COR-L47 (cell line): ENCODE measurements around the gene CD2AP.
"Not testable (repeated sequence)": the region's sequence is repeated elsewhere in the genome, so short reads cannot be mapped to it uniquely, and the experiment has no call there.

Experiments used
- DNase-seq: peaks from one replicate; lab custom pipeline; 2025; lab: John Stamatoyannopoulos, UW

CD2AP gene

GRCh38 chr6:47634210-47635047 lies 156.8 kb downstream of the CD2AP start:
- DNase-seq = no peak

GRCh38 chr6:47646689-47647088 lies 169.1 kb downstream of the CD2AP start:
- DNase-seq = no peak

DNA sequence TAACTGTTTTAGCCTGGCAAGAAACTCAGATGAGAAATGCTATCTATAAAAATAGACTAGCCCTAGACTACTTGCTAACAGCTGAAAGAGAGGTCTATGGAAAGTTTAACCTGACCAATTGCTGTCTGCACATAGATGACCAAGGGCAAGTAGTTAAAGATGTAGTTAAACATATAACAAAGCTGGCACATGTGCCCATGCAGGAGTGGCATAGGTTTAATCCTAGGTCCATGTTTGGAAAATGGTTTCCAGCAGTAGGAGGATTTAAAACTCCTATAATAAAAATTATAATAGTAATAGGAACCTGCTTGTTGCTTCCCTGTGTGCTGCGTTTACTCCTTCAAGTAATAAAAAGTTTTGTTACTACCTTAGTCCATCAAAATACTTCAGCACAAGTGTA lies 169.6 kb downstream of the CD2AP start:
- DNase-seq = no peak

DNA sequence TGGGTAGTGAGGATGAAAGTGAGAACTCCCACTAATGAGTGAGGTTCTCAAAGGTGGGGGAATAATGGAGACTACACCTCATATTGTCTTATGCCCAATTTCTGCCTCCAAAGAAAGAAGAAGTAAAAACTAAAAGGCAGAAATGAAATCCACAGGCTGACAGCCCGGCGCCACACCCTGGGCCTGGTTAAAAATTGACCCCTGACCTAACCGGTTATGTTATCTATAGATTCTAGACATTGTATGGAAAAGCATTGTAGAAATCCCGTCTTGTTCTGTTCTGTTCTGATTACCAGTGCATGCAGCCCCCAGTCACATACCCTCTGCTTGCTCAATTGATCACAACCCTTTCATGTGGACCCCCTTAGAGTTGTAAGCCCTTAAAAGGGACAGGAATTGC lies 170.0 kb downstream of the CD2AP start:
- not testable (repeated sequence) for DNase-seq

- no peak for DNase-seq
Observed at GRCh38 chr6:47648031-47648430, 170.4 kb downstream of the CD2AP start.

- DNase-seq = no peak
Observed at GRCh38 chr6:47650553-47651432, 173.2 kb downstream of the CD2AP start.

- no peak for DNase-seq
Observed at GRCh38 chr6:47651505-47651944, 173.9 kb downstream of the CD2AP start.

GRCh38 chr6:47653706-47654105 lies 176.1 kb downstream of the CD2AP start:
- DNase-seq = no peak

- no peak for DNase-seq
Observed at GRCh38 chr6:47654255-47654654, 176.7 kb downstream of the CD2AP start.

DNA sequence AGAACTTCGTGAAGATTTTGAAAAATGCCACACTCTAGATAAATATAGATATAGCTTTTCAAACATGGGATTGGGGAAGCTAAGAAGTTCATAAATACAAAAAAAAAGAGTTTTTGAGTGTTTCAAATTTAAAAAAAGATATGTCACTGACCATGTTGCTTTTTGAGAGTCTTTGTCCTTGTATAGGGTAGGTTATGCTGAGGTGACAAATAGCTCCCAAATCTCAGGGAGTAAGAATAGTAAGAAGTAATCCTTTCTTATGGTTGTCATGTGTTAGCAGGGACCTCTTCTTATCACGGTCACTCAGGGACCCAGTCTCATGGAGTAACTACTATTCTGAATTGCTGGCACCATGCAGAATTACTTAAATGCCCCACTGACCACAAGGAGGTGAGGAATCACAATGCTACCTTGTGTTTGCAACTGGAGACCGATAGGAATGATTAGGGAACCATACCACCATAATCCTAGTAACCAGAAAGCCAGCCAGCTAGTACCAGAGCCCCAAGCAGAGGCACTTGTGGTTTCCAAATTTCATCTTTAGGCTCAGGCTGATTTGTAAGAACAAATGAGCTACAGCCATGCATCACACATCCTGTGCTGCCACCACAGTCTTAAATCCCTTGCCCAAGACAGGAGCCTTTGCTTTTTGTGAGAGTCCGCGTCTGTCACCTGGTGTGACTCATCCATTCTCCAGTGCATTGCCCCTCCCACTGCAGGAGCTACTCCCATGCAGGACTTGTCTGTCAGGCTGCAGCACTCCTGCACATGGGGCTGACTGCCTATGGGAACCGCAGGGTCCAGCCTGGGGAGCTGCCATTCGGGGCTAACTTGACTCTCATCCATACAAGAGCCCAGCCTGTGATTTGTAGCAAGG lies 178.4 kb downstream of the CD2AP start:
- no peak for DNase-seq

DNA sequence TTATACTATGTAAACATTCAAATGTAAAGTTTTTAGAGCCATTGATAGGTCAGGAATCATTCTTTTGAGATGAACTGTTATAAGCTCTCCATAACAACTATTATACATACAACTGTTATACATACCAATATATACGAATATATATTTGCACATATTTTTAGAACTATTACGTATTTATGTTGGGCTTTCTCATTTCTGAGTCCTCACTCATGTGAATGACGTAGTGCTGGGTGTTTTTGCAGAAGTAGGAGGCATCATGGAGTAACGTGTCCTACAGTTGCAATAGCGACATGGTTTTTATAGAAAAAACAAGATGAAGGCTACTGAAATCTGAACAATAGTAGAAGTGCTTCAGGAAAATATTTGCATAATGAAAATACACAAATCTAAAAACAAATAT lies 184.4 kb downstream of the CD2AP start:
- no peak for DNase-seq

DNA sequence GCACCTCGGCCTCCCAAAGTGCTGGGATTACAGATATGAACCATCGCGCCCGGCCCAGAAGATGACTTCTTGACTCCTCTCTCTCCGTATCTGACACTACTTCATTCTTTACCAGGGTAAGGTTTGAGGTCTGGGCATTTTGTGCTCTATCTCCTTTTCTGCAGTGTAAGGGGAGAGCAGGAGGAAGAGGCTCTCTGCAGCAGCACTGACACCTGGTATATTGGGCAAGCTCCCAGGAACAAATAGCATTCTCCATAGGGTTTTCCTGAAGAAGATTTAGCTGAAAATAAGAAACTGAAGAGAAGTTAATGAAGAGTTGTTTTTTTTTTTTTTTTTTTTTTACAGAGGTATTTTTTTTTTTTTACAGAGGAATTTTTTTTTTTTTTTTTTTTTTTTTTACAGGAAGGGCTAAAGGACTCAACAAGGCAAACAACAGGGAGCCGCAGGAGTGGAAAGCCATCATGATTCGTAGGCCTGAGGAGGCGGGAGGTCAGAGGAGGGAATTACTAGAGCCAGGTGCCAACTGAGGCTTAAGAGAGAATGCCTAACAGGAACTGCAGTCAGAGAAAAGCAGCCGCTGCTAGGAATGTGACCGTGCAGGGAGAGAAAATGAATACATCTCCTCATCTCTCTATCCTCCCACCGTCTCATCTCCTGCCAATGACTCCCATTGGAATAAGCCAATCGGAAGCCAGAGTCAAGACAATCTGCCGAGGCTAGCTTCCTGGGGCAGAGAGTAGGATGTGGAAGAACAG lies 186.1 kb downstream of the CD2AP start:
- no peak for DNase-seq

DNA sequence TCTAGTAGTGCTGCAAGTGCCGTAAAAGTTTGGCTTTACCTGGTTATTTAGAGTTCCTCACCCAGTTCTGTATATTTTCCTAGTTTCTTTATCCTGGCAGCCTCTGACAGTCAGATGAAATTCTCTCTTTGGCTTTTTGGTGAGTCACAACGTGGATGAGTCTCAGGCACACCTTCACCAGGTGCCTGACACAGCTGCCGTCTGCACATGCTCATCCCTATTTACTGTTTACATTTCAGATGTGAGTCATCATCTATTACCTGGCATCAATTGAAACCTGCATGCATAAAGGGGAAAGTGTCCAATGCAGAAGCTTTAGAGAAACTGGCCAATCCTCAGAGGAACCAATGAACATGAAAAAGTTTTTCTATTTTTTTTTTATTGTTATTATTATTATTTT lies 187.5 kb downstream of the CD2AP start:
- peak; percentile 86 for DNase-seq

DNA sequence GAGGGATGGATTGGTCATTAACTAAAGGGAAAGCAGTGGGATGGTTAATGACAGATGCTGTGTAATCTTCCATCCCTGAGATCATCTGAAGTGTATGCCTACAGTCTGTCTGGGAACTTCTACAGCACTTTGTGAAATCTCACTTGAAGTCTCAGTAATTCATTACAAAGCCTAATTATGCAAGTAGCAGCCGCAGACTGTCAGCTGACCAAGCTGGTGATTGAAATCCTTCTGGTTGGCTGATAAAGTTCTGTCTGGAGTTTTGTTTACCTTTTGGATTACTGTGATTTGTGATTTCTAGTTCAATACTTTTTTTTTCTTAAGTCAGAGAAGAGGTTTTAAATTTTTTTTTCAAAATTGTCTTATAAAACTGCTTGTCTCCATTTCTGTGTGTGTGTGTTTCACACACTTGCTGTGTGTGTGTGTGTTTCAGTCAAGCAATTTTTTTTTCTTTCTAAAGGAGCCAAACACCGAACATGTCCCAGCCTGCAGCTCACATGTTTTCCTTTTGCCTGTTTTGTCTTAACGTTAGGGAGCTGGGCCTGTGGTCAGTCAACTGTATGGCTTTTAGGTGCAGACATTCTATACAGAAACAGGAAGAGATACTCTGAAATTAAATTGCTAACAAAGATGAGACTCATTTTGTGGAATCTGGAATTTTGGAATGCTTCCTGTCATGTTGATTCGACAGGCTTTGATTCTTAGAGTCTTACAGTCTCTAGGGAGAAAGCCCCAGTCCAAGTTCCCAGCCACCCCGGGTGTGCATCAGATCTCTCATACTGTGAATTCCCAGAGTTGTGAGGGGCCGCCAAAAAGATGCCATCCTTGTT lies 192.3 kb downstream of the CD2AP start:
- peak; percentile 33 for DNase-seq

DNA sequence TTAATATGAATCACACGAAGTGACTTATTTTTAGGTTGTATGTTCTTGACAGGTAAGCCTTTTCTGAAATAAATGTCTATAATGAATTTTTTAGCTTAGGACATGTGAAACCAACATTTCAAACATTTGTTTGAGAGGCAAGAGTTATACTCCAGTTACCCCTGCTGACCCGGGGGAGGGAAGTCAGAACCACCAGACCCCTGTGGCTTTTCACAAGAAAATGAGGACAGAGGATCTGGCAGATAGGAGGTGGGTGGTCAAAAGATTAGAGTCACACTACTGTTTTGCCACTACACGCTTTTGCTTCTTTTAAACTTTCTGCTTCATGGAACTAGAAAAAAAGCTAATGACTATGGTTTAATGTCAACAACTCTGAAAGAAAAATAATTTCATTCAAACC lies 193.3 kb downstream of the CD2AP start:
- DNase-seq = no peak

DNA sequence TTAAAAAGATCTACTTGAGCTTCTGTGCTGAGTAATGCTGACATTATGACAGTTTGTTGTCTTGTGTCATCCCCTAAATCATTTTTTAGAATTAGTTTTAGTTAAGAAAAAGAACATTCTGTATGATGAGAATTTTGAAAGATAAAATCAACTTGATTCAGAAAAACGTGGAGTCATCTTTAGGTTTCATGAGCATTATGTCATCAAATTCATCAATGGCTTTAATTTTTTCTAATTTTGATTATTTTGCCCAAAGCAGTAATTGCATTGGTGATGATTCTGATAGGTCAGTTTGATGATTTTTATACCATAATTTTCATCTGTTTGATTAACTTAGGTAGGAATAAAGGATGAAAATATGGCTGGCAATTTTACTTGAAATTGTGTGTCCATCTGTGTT lies 194.2 kb downstream of the CD2AP start:
- no peak for DNase-seq

DNA sequence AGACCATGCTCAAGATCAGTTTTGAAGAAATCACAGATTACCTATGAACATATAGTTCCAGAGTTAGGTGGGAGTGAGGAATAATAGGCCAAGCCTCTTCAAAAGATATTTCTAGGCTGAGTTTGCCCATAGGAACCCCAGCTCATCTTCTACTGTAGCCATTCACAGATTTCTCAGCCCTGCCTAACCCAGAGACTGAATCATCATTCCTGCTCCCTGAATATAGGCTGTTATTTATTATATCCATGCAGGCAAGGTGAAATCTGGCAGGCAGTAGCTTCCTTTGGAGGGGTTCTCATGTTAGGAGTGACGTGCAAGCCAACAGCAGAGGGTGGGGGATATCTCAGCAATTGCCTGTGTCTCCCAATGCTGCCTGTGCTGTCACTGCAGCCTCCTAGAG lies 195.2 kb downstream of the CD2AP start:
- no peak for DNase-seq

GRCh38 chr6:47674673-47675072 lies 197.1 kb downstream of the CD2AP start:
- no peak for DNase-seq
